Bronchial epithelial cell (primary cell): Measurements from ENCODE around the gene SLC35F5. TPM values are rescaled to one million over a fixed set of nuclear protein-coding genes. Genes with fewer than 3 reads are reported as not detected.

Experiments used
- DNase-seq: peaks from one replicate; pipeline ENCODE4 v3.0.0-alpha.2; 2010; ENCODE audit warnings: low read depth
- FAIRE-seq: peaks from 2 replicates; lab custom pipeline; 2011; peaks lifted over from hg19 to GRCh38; lab: Jason Lieb, UNC
- H3K27me3 ChIP-seq: 2 replicates; pipeline ENCODE4 v1.5.1; 2011; ENCODE audit warnings: low read length; ENCODE audit not compliant: control insufficient read depth, insufficient read depth
- H3K36me3 ChIP-seq: 2 replicates; pipeline ENCODE4 v1.5.1; 2011; ENCODE audit warnings: low read length; ENCODE audit not compliant: control insufficient read depth, insufficient read depth
- H3K4me3 ChIP-seq: 2 replicates; pipeline ENCODE4 v1.5.1; 2011; ENCODE audit warnings: mild to moderate bottlenecking, low read depth, low read length, control low read depth
- total RNA-seq: library from RNA; depleted of rRNA; stranded (reverse); fragments of >200 nt; gene quantifications from 2 replicates; pipeline ENCODE4 v1.2.1, GENCODE V29; 2014
- TF ChIP-seq, protein P1 (sequence below): IDR thresholded peaks from 2 replicates; pipeline ENCODE4 v1.5.1; 2011; ENCODE audit warnings: mild to moderate bottlenecking, moderate library complexity, low read length, control low read depth, inconsistent platforms; ENCODE audit not compliant: insufficient read depth, severe bottlenecking

The SLC35F5 gene
- total RNA-seq, 1 donor from 2014 or later, result 112 TPM

GRCh38 chr2:113685471-113685870 is 71.0 kb downstream of the SLC35F5 start:
- no peak overlapping the region for H3K4me3 ChIP-seq
- no peak for DNase-seq
- H3K27me3 ChIP-seq, result no peaks in the 10 kb centered on the region
- TF ChIP-seq, protein P1, sequence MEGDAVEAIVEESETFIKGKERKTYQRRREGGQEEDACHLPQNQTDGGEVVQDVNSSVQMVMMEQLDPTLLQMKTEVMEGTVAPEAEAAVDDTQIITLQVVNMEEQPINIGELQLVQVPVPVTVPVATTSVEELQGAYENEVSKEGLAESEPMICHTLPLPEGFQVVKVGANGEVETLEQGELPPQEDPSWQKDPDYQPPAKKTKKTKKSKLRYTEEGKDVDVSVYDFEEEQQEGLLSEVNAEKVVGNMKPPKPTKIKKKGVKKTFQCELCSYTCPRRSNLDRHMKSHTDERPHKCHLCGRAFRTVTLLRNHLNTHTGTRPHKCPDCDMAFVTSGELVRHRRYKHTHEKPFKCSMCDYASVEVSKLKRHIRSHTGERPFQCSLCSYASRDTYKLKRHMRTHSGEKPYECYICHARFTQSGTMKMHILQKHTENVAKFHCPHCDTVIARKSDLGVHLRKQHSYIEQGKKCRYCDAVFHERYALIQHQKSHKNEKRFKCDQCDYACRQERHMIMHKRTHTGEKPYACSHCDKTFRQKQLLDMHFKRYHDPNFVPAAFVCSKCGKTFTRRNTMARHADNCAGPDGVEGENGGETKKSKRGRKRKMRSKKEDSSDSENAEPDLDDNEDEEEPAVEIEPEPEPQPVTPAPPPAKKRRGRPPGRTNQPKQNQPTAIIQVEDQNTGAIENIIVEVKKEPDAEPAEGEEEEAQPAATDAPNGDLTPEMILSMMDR, result no peak
- FAIRE-seq, result no peak
- H3K36me3 ChIP-seq, result no peaks in the 10 kb centered on the region

DNA sequence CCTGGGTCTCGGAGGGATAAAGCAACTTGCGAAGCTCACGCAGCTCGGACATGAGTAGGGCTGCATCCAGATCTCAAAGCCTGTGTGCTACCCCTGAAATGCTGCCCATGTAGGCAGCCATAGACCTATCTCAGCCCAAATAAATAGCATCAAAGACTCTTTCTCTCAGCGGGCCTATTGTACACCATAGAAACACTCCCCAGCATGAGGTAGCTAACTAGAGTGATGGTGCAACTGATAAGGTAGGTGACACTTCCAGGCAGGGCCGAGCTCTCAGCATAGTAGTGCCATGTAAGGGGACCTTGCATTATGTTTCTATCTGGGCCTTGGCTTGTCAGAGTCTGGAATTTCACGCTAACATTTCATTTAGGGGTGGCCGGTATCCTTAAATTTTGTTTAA is 77.0 kb downstream of the SLC35F5 start:
- Histone ChIP-seq H3K27me3 (no peaks in the 10 kb centered on the region), H3K4me3 (no peak overlapping the region), H3K36me3 (no peaks in the 10 kb centered on the region)
- DNase-seq (no peak), FAIRE-seq (no peak)
- TF ChIP-seq, protein P1, result no peak

- FAIRE-seq, result no peak
- H3K4me3 ChIP-seq, result no peak overlapping the region
- no peaks in the 10 kb centered on the region for H3K36me3 ChIP-seq
- DNase-seq, result no peak
- TF ChIP-seq, protein P1, result no peak
- H3K27me3 ChIP-seq, result no peaks in the 10 kb centered on the region
Measured at GRCh38 chr2:113677330-113677729, 79.1 kb downstream of the SLC35F5 start.

DNA sequence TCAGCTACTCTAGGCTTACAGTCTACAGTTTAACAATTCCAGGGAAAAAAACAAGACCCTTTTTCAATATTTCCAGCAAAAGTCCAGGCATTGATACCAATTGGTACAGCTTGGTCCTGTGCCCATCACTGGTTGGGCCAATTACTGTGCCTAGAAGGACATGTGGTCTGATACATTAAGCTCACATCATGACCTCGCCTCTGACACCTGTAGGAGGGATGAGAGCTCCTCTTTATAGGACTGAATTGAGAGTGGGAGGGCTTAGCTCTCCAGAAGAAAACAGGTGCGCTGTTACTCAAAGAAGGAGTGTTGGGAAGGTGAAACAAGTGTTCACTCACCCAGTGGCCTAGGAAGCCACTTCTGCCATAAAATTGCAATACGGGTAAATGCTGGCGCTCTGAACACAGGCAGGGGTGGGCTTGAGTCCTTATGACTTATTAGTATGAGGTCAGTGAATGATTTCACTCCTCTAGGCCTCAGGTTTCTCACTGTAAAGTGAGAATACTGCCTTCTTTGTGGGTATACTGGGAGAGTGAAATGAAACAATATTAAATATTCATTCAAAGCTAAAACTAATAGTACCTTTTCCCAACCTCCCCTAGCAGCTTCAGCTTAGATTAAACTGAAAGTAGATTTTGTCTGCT is 79.7 kb downstream of the SLC35F5 start:
- H3K27me3 ChIP-seq, result no peaks in the 10 kb centered on the region
- TF ChIP-seq, protein P1, result no peak
- H3K4me3 ChIP-seq, result no peak overlapping the region
- no peaks in the 10 kb centered on the region for H3K36me3 ChIP-seq
- FAIRE-seq (no peak), DNase-seq (no peak)

DNA sequence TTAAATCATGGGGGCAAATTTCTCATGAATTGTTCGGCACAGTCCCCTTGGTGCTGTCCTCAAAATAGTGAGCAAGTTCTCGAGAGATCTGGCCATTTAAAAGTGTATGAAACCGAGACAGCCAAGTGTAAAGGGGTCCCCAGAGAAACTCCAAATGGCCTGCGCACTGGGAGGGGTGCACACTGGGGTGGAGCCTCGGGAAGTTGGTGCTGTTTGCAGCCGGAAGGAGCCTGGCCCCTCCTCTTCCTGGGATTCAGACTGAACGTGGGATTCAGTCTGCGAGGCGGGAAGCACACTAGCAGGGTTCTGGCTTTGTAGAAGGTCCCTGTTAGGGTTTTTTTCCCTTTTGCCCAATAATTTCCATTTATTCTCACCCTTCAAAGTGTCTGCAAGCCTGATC is 80.6 kb downstream of the SLC35F5 start:
- H3K4me3 ChIP-seq, result no peak overlapping the region
- no peak for FAIRE-seq
- H3K27me3 ChIP-seq, result no peaks in the 10 kb centered on the region
- DNase-seq, result no peak
- H3K36me3 ChIP-seq, result no peaks in the 10 kb centered on the region
- TF ChIP-seq, protein P1, result no peak
